Glutamatergic neuron (in vitro differentiated cells): ENCODE data around the gene LILRB3. TPM values are rescaled to one million over a fixed set of nuclear protein-coding genes. Genes with fewer than 3 reads are reported as not detected.
"Not testable (repeated sequence)": the region's sequence is repeated elsewhere in the genome, so short reads cannot be mapped to it uniquely, and the experiment has no call there.

Source experiments
- DNase-seq: peaks from one replicate; pipeline ENCODE4 v3.0.0; 2022
- H3K27ac Mint-ChIP-seq: one replicate; pipeline ENCODE4 v1.8.0; 2020; ENCODE audit warnings: mild to moderate bottlenecking, mixed read lengths, inconsistent platforms; ENCODE audit not compliant: unreplicated experiment
- H3K27me3 Mint-ChIP-seq: one replicate; pipeline ENCODE4 v1.8.0; 2020; ENCODE audit warnings: mild to moderate bottlenecking, moderate library complexity, mixed read lengths, inconsistent platforms; ENCODE audit not compliant: unreplicated experiment
- H3K36me3 Mint-ChIP-seq: one replicate; pipeline ENCODE4 v1.8.0; 2020; ENCODE audit warnings: mild to moderate bottlenecking, mixed read lengths, inconsistent platforms; ENCODE audit not compliant: unreplicated experiment
- H3K4me1 Mint-ChIP-seq: one replicate; pipeline ENCODE4 v1.8.0; 2020; ENCODE audit warnings: mild to moderate bottlenecking, low read depth, mixed read lengths, inconsistent platforms; ENCODE audit not compliant: unreplicated experiment
- H3K4me3 Mint-ChIP-seq: one replicate; pipeline ENCODE4 v1.8.0; 2020; ENCODE audit warnings: mild to moderate bottlenecking, mixed read lengths, inconsistent platforms; ENCODE audit not compliant: unreplicated experiment
- H3K9me3 Mint-ChIP-seq: one replicate; pipeline ENCODE4 v1.8.0; 2020; ENCODE audit warnings: mild to moderate bottlenecking, moderate library complexity, mixed read lengths, inconsistent platforms; ENCODE audit not compliant: unreplicated experiment
- total RNA-seq: library from RNA; stranded (reverse); fragmentation: NEBNext Ultra II Directional; extraction: Animal tissue kit (Norgen Biotek cat#: 25700); gene quantifications from one replicate; pipeline ENCODE4 v1.2.1, GENCODE V29; 2021; ENCODE audit not compliant: unreplicated experiment
- TF ChIP-seq, protein P1 (sequence below): fragments of 200-600 bp; sonication (generic); IDR thresholded peaks from one replicate; pipeline ENCODE4 v1.5.0; 2021; ENCODE audit not compliant: partially characterized antibody, unreplicated experiment

LILRB3 gene
- total RNA-seq, 1 donor from 2014 or later, result not detected

DNA sequence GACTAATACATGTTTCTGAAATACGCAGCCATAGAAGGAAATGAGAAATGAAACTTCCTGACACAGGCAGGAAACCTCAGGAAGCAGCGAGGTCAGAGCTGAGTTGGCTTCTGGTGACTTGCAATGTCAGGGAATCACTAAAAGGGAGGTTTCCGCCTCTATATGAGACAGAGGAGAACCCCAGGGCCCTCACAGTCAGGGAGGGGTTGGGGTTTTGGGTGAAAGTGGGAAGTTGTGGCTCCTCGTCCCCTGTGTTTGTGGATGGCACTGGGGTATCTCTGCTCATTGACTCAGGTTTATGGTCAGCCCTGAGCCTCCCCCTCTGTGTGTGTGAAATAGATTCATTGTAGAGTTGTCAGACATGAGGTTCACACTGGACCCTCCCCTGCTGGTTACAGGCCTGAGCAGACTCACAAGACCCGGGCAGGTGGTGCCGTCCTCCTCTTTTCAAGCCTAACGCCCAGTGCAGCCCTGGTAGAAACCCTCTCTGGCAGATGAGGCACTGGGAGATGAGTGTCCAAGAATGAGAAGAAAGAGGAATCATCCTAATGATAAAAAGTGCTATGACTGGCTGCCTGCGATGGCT lies 25.3 kb upstream of the LILRB3 start:
- TF ChIP-seq, protein P1, sequence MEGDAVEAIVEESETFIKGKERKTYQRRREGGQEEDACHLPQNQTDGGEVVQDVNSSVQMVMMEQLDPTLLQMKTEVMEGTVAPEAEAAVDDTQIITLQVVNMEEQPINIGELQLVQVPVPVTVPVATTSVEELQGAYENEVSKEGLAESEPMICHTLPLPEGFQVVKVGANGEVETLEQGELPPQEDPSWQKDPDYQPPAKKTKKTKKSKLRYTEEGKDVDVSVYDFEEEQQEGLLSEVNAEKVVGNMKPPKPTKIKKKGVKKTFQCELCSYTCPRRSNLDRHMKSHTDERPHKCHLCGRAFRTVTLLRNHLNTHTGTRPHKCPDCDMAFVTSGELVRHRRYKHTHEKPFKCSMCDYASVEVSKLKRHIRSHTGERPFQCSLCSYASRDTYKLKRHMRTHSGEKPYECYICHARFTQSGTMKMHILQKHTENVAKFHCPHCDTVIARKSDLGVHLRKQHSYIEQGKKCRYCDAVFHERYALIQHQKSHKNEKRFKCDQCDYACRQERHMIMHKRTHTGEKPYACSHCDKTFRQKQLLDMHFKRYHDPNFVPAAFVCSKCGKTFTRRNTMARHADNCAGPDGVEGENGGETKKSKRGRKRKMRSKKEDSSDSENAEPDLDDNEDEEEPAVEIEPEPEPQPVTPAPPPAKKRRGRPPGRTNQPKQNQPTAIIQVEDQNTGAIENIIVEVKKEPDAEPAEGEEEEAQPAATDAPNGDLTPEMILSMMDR, result no peak
- DNase-seq, result no peak
- H3K4me3 Mint-ChIP-seq, result no peak overlapping the region
- no peaks in the 10 kb centered on the region for H3K9me3 Mint-ChIP-seq
- peaks cover 14% of the 10 kb centered on the region for H3K4me1 Mint-ChIP-seq
- peaks cover 10% of the 10 kb centered on the region for H3K27me3 Mint-ChIP-seq
- H3K36me3 Mint-ChIP-seq, result no peaks in the 10 kb centered on the region
- H3K27ac Mint-ChIP-seq, result no peak overlapping the region

DNA sequence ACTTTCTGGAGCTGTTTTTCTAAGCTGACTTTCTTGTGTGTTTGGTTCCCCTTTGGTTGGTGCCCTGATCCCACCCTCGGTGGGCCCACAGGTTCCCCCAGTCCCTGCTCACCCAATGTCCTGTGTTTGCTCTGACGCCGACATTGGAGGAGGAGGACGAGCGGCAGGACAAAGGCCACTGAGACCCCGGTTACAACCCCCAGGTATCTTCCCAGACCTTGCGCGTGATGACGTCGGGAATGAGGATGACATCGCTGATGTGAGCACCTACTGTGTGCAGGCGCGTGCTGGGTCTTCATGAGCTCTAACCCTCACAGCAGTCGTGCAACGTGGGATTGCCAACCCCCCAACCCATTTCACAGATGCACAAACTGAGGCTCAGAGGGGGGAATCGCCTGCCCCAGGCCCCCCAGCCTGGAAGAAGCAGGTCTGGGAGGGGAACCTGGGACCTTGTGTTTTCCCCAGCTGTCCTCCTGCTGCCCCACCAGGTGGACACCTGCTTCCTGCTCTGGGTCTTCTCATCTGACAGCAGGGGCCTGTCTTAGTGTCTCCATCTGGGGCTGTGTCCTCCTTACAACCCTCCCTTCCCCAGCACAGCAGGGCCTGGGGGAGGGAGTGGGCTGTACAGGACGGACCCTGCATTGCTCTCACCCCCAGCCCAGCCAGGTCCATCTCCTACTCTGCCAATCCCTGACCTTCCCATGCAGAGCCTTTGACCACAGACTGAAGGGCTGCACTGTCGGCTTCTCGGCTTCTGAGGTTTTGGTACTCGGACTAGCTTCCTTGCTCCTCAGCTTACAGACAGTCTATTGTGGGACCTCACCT lies 24.5 kb upstream of the LILRB3 start:
- Mint-ChIP-seq H3K36me3 (no peaks in the 10 kb centered on the region), H3K4me1 (peaks cover 9% of the 10 kb centered on the region), H3K27ac (no peak overlapping the region), H3K9me3 (no peaks in the 10 kb centered on the region), H3K27me3 (peaks cover 6% of the 10 kb centered on the region), H3K4me3 (no peak overlapping the region)
- TF ChIP-seq, protein P1, result no peak
- DNase-seq, result no peak

GRCh38 chr19:54245936-54246335 lies 23.1 kb upstream of the LILRB3 start:
- Mint-ChIP-seq H3K27ac (no peak overlapping the region), H3K36me3 (no peaks in the 10 kb centered on the region), H3K4me3 (no peak overlapping the region)

GRCh38 chr19:54243809-54244208 lies 21.0 kb upstream of the LILRB3 start:
- not testable (repeated sequence) for H3K4me1 Mint-ChIP-seq, H3K27me3 Mint-ChIP-seq, DNase-seq, H3K4me3 Mint-ChIP-seq, H3K27ac Mint-ChIP-seq, H3K36me3 Mint-ChIP-seq, H3K9me3 Mint-ChIP-seq

More at GRCh38 chr19:54245936-54246335, 23.1 kb upstream of the LILRB3 start:
- peaks cover 6% of the 10 kb centered on the region for H3K27me3 Mint-ChIP-seq
- TF ChIP-seq, protein P1, result no peak
- peaks cover 9% of the 10 kb centered on the region for H3K4me1 Mint-ChIP-seq
- no peak for DNase-seq
- H3K9me3 Mint-ChIP-seq, result no peaks in the 10 kb centered on the region

DNA sequence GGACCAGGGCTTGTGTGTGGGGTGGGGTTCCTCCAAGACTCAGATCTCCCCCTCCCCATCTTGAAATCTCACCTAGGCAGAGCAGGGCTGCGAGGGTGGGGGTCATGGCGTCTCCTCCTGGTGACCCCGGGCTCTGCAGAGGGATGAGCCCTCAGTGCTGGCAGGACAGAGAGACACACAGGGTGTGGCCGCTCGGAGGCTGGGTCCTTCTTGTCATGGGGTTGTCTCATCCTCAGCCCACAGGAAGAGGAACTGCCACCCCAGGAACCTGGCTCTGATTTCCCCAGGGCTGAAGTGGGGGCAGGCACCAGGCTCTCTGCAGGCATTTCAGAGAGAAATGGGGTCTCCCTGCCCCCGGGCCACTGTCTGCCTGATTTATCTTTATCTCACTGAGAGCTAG lies 19.8 kb upstream of the LILRB3 start, which contains the start of gene LILRA6:
Gene LILRA6, minus strand, starts transcription at position 145 of the 400 bp plus-strand sequence.
- H3K9me3 Mint-ChIP-seq, H3K27me3 Mint-ChIP-seq: not testable (repeated sequence)

GRCh38 chr19:54242234-54242633 lies 19.4 kb upstream of the LILRB3 start:
- not testable (repeated sequence) for H3K36me3 Mint-ChIP-seq, H3K9me3 Mint-ChIP-seq, DNase-seq, H3K27ac Mint-ChIP-seq, H3K4me1 Mint-ChIP-seq, H3K27me3 Mint-ChIP-seq, H3K4me3 Mint-ChIP-seq

More for the DNA sequence above, 19.8 kb upstream of the LILRB3 start, which contains the start of gene LILRA6:
- H3K4me1 Mint-ChIP-seq, H3K4me3 Mint-ChIP-seq, H3K27ac Mint-ChIP-seq, DNase-seq, H3K36me3 Mint-ChIP-seq: not testable (repeated sequence)

DNA sequence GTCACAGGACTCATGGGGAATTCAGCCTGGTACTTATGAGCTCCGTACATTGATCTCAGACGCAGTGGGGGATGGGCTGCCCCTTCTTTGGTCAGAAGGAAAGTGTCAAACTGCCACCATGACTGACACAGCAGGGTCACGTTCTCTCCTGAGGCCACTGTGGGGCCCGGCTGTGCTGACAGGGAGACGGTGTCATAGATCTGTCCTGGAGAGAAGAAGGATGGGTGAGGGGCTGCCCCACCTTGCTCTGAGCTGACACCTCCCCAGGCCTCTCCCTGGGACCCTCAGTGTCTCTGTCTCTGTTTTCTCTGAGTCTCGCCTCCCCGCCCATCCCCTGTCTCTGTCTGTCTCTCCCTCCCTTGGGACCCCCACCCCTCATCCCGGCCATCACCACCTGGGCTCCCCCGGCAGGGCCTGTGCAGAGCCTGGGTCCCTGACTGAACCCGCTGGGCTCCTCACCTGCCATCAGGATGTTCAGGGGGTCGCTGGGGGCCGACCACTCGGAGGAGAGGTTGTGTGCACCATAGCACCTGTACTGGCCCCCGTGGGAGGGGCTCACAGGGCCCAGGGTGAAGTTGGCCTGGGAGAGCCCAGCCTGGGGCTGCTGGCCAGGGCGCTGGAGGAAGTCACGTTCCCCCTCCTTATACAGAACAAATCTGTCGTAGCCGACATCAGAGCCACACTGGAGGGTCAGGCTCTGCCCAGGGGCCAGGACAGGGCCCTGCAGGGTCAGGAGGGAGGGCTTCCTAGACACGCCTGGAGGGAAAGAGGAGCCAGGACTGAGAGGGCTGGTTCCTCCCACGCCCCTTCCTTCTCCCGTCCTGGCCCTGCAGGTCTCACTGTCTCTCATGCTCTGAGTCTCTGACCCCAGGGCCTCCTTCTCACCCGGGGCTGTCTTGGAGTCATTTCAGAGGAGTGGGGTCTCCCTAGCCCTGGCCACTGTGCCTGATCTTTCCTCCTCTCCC lies 17.8 kb upstream of the LILRB3 start:
- not testable (repeated sequence) for H3K9me3 Mint-ChIP-seq, H3K27me3 Mint-ChIP-seq, H3K4me1 Mint-ChIP-seq, DNase-seq, H3K27ac Mint-ChIP-seq, H3K36me3 Mint-ChIP-seq
- peak overlapping the region; percentile 46 for H3K4me3 Mint-ChIP-seq

DNA sequence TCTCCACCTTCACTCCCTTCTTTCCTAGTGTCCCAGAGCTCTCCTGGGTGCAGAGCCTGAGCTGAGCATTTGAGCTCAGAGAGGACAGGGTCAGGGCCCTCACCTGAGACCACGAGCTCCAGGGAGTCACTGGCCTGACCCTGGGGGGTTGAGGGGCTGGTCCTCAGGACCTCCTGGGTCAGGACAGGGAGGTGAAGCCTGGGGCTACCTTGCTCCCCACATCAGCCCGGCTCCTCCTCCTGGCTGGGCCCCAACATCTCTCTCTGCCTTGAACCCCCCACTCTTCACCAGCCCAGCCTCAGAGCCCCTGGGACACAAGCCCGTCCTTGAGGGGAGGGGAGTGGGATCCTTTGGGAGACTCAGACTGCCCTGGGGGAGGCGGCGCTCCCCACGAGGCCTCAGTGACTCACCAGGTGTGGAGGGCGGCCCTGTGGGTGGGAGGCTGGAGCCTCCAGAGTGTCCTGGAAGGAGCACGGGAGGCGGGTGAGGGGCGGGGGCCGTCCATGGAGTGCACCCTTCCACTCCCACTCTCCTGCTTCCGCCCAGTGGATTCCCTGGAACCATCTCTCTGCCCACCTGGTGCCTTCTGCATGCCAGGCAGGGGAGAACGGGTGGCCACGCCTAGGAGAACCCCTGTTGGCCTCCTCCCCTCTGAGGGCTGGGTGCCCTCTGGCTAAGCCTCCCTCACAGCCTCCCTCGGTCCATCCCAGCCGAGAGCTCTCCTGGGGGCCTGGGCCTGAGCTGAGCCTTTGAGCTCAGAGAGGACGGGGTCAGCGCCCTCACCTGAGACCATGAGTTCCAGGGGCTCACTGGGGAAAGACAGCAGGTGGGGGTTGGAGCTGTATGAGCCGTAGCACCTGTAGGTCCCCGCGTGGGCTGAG lies 16.9 kb upstream of the LILRB3 start:
- H3K4me3 Mint-ChIP-seq, H3K4me1 Mint-ChIP-seq, H3K27me3 Mint-ChIP-seq: not testable (repeated sequence)

More for the DNA sequence above, 16.9 kb upstream of the LILRB3 start:
- not testable (repeated sequence) for DNase-seq, H3K9me3 Mint-ChIP-seq, H3K27ac Mint-ChIP-seq, H3K36me3 Mint-ChIP-seq
